ENCODE results near the gene DMRTC2.

Gene DMRTC2

DNA sequence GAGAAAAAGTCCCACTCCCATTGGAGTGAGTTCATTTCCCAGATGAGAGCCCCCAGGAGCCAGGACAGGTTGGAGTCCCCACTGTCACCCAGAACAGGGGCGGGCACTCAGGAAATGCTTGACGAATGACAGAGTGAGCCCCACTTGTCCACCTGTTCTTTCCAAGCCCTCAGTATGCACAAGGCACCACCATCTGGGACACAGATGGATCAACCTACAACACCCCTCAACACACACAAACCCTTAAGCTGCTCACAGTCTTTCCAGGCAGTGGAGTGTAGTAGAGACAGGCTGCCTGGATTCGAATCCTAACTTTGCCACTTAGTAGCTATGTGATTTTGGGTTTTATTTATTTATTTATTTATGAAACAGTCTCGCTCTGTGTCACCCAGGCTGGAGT, 46.1 kb downstream of the DMRTC2 start:
- DNase-seq (ENCODE audit: low read depth): no peak

DNA sequence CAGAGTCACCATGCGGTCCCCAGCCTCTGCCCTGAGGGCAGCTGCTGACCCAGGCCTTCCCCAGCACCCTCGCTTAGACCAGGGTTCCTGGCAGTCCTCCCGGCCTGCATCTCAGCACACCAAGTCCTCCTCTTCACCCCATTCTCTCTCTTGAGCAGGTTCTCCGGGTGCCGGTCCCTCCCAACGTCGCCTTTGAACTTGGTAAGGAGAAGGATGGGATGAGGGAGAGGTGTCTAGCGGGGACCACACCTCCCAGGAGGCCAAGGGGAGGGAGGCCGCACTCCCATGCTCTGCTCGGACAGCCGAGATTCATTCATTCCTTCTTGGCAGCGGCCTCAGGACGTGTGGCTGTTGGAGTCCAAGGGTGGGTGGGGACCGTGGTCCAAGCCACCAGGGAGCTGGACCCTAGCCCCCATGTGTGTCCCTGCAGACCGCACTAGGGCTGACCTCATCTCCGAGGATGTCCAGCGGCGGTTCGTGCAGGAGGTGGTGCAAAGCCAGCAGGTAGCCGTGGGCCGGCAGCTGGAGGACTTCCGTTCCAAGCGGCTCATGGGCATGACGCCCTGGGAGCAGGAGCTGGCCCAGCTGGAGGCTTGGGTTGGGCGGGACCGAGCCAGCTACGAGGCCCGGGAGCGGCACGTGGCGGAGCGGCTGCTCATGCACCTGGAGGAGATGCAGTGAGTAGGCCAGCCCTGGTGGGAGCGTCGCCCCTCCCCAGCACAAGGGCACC, 47.5 kb downstream of the DMRTC2 start:
- DNase-seq (ENCODE audit: low read depth): no peak

DNA sequence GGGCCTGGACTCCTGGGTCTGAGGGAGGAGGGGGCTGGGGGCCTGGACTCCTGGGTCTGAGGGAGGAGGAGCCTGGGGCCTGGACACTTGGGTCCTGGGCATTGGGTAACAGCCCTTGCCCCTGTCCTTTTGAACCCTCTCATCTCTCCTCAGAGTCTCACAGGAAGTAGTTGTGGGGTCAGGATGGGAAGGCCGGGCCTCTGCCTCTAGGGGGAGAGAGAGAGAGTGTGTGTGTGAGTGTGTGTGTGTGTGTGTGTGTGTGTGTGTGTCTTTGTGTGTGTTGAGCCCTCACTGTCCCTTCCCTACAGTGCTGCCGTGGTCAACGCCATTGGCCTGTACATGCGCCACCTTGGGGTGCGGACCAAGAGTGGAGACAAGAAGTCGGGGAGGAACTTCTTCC, 49.1 kb downstream of the DMRTC2 start:
- DNase-seq (ENCODE audit: low read depth): peak; percentile 44

DNA sequence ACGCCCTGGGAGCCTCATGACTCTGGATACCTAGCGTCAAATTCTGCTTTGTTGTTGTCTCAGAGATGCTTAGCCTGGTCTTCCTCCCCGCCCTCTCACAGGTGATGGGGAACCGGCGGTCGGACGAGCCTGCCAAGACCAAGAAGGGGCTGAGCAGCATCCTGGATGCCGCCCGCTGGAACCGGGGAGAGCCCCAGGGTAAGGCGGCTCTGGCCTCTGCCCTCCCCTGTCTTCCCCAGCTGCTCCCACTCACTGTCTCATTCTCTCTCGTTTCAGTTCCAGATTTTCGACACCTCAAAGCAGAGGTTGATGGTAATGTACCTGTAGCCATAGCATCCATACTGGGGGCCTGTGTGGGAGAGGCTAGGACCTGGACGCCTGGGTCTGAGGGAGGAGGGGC, 49.5 kb downstream of the DMRTC2 start:
- DNase-seq (ENCODE audit: low read depth): no peak

DNA sequence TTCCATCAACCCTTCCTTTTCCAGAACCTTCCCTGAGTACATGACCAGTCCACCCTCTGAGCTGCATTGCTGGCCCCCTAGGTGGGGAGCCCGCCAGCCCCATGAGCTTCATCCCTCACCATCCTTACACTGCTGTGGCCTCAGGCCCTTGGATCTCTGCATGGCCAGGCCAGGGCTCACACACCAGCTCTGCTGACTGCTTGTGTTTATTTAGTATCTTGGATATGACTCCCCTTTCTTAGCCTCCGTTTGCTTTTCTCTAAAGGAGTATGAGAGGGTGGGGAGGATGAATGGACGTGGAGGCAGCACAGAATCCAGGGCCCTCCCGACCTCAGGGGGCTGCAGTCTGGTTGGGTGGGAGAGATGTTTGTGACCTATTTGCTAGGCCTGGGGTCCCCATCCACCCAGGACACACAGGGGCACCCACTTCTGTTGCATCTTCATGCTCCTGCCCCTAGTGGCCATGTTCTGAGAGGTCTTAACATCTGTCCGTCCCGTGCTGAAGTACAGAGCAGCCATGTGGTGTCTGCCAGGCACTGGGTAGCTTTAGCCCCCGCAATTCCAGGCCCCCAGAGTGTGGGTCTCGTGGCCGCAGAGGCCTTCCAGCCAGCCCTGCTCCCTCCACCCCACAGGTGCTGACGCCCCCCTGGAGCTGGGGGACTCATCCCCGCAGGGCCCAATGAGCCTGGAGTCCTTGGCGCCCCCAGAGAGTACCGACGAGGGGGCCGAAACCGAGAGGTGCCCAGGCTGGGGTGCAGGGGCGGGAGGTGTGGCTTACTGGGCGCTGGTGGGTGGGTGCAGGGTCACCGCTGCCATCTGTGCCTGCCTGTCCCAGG, 51.1 kb downstream of the DMRTC2 start:
- no peak for DNase-seq (ENCODE audit: low read depth)

DNA sequence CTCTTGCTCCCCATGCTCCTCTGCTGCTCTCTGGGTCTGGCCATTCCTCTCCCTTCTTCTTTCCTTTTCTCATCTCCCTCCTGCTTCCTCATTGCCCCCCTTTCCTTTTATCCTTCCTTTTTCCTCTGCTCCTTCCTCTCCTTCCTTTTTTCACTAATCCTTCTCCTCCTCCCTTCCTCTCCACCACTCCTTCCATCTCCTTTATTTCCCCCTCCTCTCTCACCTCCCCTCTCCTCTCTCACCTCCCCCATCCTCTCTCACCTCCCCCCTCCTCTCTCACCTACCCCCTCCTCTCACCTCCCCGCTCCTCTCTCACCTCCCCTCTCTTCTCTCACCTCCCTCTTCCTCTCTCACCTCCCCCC, 51.7 kb downstream of the DMRTC2 start:
- no peak for DNase-seq (ENCODE audit: low read depth)

DNA sequence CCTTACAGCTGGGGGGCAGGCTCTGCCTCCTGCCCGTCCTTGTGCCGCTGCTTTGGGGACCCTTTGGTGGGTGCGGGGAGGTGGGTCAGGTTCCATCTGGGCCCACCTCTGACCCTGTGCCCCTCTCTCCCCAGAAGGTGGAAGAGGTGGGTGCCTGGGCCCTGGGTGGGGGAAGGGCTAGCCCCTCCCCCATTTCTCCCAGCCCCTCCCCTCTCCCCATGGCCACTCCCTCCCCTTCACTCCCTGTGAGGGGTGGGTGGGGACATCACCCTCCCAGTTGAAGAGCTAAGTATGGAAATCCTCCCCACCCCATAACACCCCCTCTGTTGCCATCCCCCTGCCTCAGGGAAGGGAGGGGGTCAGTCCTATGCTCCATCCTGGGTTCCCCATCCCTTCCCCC, 52.3 kb downstream of the DMRTC2 start:
- no peak for DNase-seq (ENCODE audit: low read depth)

DNA sequence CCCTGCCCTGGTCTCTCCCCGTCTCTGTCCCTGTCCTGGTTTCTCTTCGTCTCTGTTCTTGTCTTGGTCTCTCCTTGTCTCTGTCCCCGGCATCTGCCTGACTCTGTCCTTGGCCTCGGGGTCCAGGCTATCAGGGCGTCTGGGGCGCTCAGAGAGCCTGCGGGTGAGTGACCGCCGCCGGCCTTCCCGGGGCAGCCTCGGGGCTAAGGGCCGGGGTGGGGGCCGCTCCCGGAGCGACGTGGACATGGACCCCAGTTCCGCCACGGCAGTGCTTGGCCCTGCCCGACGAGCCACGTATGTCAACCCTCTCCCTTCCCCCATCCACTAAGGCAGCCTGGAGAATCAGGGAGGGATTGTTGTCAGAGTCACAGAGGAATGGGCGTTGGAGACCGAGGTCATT, 53.0 kb downstream of the DMRTC2 start:
- DNase-seq (ENCODE audit: low read depth): no peak

DNA sequence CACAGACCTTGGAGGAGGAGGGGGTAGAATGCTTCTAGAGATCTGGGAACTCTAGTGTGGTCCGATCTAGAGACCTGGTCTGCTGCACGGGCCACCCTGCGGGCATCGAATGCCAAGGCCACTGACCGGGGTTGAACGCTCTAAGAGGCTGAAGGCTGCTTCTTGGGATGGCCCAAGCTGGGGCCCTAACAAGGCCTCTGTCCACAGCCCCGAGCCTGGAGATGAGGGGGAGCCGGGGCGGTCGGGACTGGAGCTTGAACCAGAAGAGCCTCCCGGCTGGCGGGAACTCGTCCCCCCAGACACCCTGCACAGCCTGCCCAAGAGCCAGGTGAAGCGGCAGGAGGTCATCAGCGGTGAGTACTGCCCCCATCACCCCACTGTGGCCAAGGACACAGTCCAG, 53.4 kb downstream of the DMRTC2 start:
- no peak for DNase-seq (ENCODE audit: low read depth)
